Measurements from ENCODE around the gene B4GALT2. TPM values are rescaled to one million over a fixed set of nuclear protein-coding genes. Genes with fewer than 3 reads are reported as not detected.

Gene B4GALT2, protein sequence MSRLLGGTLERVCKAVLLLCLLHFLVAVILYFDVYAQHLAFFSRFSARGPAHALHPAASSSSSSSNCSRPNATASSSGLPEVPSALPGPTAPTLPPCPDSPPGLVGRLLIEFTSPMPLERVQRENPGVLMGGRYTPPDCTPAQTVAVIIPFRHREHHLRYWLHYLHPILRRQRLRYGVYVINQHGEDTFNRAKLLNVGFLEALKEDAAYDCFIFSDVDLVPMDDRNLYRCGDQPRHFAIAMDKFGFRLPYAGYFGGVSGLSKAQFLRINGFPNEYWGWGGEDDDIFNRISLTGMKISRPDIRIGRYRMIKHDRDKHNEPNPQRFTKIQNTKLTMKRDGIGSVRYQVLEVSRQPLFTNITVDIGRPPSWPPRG
- 10 to 100 TPM; 18.5 to 34.4 TPM for total RNA-seq

DNA sequence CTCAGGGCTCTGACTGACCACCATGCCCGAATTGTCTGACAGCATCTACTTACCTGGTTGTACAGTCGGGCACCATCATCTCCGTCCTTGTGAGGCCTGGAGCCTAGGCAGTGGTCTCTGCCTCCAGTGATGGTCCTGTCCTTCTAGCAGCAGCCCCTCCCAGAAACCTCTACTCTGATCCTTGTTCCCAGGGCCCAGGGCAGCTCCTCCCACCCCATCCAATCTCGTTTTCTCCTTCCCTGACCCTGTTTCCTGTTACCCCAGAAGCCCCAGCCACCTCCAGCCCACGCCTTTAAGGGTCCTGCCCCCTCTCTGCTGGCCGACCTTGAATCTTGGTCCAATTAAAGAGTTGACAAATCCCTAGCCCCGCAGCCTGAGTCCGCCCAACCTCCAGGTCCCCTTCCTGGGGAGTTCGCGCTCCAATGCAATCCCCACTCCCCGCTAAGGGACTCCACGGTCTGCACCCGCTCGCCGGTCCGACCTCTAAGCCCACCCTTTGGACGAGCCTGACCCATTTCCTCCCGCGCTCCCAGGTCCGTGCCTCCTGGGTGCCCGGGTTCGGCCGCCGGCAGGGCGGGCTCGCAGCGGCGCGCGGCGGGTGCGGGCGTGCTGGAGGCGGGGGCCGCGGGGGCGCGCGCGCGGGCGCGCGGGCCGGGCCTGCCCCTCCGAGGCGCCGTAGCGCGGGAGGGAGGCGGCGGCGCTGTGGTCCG is at the start of gene B4GALT2:
TSS of gene B4GALT2 (plus strand) at position 660 of the 710 bp plus-strand sequence. CDS start 1,951 bp downstream, outside the sequence.
- H3K4me3 Mint-ChIP-seq = peak within 1 kb of the TSS; percentile 97
- H3K27me3 Mint-ChIP-seq = no peaks in the 10 kb centered on the region
- peak within 1 kb of the TSS; percentile 71 for H3K27ac Mint-ChIP-seq
- H3K9me3 Mint-ChIP-seq = no peaks in the 10 kb centered on the region
- H3K4me1 Mint-ChIP-seq = peaks cover 42% of the 10 kb centered on the region
- peaks cover 56% of the 10 kb centered on the region for H3K36me3 Mint-ChIP-seq (ENCODE audit: low read depth)
- peak; percentile 30 for ATAC-seq (replicated peaks)

DNA sequence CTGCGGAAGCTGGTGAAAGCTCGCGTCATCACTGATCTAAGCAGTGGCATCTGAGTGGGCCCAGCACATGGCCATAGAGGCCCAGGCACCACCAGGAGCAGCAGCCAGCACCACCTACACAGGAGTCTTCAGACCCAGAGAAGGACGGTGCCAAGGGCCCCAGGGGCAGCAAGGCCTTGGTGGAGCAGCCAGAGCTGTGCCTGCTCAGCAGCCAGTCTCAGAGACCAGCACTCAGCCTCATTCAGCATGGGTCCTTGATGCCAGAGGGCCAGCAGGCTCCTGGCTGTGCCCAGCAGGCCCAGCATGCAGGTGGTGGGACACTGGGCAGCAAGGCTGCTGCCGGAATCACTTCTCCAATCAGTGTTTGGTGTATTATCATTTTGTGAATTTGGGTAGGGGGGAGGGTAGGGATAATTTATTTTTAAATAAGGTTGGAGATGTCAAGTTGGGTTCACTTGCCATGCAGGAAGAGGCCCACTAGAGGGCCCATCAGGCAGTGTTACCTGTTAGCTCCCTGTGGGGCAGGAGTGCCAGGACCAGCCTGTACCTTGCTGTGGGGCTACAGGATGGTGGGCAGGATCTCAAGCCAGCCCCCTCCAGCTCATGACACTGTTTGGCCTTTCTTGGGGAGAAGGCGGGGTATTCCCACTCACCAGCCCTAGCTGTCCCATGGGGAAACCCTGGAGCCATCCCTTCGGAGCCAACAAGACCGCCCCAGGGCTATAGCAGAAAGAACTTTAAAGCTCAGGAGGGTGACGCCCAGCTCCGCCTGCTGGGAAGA is 48.7 kb upstream of the B4GALT2 start:
- Mint-ChIP-seq H3K36me3 (ENCODE audit: low read depth) (no peaks in the 10 kb centered on the region), H3K9me3 (no peaks in the 10 kb centered on the region), H3K4me3 (no peak overlapping the region), H3K27me3 (peaks cover 11% of the 10 kb centered on the region), H3K27ac (no peak overlapping the region), H3K4me1 (peaks cover 3% of the 10 kb centered on the region)
- no peak for ATAC-seq (replicated peaks)

DNA sequence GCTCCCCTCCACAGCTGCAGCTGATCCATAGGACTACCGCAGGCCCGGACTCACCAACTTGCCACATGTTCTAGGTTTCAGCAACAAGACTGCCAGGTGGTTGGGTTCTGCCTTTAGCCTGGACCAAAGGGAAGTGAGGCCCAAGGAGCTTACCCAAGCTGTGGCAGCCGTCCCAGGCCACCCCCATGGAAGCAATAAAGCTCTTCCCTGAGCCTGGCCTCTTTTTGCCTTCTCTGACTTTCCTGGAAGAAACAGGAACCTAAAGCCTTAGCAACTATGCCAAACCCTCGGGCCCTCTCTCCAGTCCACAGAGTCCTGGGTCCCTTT is 48.1 kb upstream of the B4GALT2 start:
- Mint-ChIP-seq H3K27me3 (peaks cover 14% of the 10 kb centered on the region), H3K4me1 (peaks cover 3% of the 10 kb centered on the region), H3K4me3 (no peak overlapping the region), H3K9me3 (no peaks in the 10 kb centered on the region), H3K27ac (no peak overlapping the region), H3K36me3 (ENCODE audit: low read depth) (no peaks in the 10 kb centered on the region)
- ATAC-seq (replicated peaks) = no peak

DNA sequence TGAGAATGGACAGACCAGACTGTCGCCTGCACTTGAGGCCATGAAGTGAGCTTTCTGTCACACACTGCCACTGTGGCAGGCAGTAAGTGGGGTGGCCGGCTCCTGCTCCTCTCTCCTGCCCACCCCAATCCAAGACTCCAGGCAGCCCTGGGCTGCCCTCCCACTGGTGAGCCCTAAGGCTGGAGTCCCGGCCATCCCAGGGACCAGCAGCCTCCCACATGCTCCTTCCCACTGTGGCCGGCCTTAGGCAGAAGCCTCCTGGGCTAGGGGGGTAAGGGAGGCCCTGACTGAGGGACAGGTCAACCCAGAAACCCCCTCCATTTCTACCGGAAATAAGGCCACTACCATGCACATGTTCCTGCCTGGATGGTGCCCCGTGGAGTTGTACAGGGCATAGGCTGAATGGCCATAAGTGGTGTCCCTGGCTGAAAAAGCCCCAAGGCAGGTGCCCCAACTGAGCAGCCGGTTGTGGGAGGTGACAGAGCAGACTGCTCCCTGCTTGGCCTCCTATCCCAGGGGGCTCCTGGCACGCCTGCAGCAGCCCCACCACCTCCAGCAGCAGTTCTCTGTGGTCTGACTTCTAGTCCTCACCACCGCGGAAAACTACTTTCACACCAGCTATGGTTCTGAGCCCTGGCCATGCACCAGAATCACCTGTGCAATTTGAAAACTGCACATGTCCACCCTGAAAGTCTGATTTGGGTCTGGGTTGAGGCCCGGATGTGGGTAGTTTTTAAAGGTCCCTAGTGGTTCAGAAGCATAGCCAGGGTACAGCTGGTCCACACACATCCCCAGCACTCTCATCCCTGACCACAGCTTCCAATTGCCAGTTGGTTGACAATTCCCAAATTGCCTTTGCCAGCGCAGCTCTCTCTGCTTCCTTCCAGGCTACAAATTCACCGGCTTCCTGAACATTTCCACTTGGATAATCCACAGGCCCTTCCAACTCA is 47.0 kb upstream of the B4GALT2 start:
- no peak for ATAC-seq (replicated peaks)
- Mint-ChIP-seq H3K9me3 (no peaks in the 10 kb centered on the region), H3K4me3 (no peak overlapping the region), H3K36me3 (ENCODE audit: low read depth) (no peaks in the 10 kb centered on the region), H3K27me3 (peaks cover 14% of the 10 kb centered on the region), H3K4me1 (peaks cover 3% of the 10 kb centered on the region), H3K27ac (no peak overlapping the region)

DNA sequence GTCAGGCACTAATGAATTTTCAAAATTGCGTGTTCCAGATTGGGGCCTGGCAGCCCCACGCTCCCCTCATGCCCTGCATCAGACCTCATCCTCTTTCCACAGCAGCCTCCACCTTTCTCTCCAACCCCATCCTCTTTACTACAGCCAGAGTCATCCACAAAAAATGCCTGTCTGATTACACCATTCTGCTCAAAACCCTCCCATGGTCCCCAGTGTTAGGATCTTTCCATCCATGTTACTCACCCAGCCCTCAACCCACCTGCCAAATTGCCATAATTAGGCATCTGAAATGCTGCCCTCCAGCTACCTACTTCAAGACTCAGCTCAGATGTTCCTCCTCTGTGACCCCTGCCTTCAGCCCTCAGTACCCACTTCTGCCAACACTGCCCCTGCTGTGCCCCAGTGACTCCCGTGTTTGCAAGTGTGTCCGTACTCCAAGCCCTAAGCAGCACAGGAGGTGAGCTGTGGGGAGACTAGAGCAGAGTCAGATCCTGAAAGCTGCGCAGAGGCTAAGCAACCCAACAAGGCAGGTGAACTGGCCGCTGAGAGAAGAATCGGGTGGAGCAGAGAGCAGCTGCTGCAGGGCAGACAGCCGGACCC is 46.1 kb upstream of the B4GALT2 start:
- Mint-ChIP-seq H3K36me3 (ENCODE audit: low read depth) (peaks cover 5% of the 10 kb centered on the region), H3K27me3 (peaks cover 14% of the 10 kb centered on the region), H3K4me3 (peak overlapping the region; percentile 8), H3K4me1 (peaks cover 3% of the 10 kb centered on the region), H3K27ac (no peak overlapping the region), H3K9me3 (no peaks in the 10 kb centered on the region)
- no peak for ATAC-seq (replicated peaks)

DNA sequence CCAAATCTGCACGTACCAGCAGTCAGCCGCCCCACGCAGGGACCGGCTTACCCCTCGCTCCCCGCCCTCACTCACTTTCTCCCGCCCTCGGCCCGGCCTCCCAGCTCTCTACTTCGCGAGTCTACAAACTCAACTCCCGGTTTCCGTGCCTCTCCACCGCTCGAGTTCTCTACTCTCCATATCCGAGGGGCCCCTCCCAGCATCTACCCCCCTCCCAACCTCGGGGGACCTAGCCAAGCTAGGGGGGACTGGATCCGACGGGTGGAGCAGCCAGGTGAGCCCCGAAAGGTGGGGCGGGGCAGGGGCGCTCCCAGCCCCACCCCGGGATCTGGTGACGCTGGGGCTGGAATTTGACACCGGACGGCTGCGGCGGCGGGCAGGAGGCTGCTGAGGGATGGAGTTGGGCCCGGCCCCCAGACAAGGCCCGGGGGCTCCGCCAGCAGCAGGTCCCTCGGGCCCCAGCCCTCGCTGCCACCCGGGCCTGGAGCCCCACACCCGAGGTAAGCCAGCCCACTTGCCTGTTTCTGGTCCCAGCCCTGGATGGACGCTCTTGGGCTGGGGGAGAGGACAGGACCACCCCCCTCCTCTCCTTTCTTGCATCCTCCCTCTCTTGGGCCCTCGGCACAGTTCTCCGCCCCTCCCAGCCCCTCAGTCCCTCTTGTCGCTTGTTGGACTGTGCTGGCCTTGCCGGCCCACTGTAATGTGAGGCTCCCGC is 45.5 kb upstream of the B4GALT2 start, which contains the start of gene ARTN:
TSS of gene ARTN (plus strand) at position 416 of the 715 bp plus-strand sequence. CDS start 1,856 bp downstream, outside the sequence.
- Mint-ChIP-seq H3K4me3 (peak within 1 kb of the TSS; percentile 49), H3K27ac (no peak within 1 kb of the TSS), H3K27me3 (peaks cover 14% of the 10 kb centered on the region), H3K36me3 (ENCODE audit: low read depth) (peaks cover 11% of the 10 kb centered on the region), H3K4me1 (peaks cover 3% of the 10 kb centered on the region), H3K9me3 (no peaks in the 10 kb centered on the region)
- no peak for ATAC-seq (replicated peaks)

DNA sequence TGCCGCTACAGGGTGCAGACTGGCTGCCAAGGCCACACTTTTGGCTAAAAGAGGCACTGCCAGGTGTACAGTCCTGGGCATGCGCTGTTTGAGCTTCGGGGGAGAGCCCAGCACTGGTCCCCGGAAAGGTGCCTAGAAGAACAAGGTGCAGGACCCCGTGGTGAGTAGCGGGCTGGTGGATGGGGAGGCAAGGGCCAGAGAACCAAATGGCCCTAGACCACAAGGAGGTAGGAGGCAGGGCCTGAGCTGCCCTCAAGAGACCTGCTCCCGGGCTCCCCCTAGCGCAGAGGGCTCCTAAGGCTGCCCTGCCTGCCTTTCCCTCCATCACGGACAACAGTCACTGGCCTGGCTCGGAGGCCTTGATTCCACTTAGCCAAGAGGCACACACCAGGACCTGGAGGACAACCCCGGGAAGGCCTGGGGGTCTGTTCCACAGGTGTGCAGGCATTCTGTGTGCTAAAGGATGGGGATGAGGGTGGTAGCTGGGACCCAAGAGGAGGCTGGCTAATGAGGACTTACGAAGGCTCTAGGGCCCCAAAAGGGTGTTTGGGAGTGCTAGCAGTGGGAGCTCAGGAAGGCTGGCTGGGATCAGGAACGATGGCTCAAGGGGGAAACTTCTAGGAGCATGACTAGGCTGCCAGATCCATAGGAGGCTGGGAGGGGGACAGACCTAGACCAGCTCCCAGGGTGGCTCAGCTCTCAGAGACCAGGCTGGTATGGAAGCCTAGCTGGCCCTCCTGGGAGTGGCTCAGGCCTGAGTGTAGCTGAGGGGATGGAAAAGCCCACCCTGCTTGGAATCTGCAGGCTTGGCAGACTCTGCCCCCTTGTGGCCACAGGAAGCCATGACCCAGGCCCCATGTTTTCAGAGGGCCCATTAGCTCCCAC is 44.7 kb upstream of the B4GALT2 start:
- peaks cover 14% of the 10 kb centered on the region for H3K27me3 Mint-ChIP-seq
- H3K9me3 Mint-ChIP-seq = no peaks in the 10 kb centered on the region
- H3K4me1 Mint-ChIP-seq = peaks cover 3% of the 10 kb centered on the region
- peak; percentile 70 for ATAC-seq (replicated peaks)
- no peak overlapping the region for H3K27ac Mint-ChIP-seq
- H3K36me3 Mint-ChIP-seq (ENCODE audit: low read depth) = peaks cover 17% of the 10 kb centered on the region
- peak overlapping the region; percentile 49 for H3K4me3 Mint-ChIP-seq

DNA sequence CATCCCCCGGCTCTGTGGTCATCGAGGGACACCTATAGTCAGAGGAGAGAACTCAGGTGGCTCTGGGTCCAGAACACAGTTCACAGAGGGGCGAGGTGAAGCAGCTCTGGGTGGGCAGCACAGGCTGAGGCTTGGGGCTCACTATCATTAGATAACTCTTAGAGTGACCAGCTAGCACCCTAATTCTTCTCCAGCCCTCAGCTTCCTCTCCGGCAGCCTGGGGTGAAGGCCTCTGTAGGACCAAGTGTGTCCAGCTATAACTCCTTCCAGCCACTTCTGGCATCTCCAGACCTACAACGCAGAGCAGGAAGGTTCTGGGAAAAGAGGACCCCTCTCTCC is 44.1 kb upstream of the B4GALT2 start:
- no peak for ATAC-seq (replicated peaks)
- Mint-ChIP-seq H3K4me3 (peak overlapping the region; percentile 49), H3K27ac (no peak overlapping the region), H3K4me1 (peaks cover 9% of the 10 kb centered on the region), H3K9me3 (no peaks in the 10 kb centered on the region), H3K27me3 (peaks cover 14% of the 10 kb centered on the region), H3K36me3 (ENCODE audit: low read depth) (peaks cover 23% of the 10 kb centered on the region)

DNA sequence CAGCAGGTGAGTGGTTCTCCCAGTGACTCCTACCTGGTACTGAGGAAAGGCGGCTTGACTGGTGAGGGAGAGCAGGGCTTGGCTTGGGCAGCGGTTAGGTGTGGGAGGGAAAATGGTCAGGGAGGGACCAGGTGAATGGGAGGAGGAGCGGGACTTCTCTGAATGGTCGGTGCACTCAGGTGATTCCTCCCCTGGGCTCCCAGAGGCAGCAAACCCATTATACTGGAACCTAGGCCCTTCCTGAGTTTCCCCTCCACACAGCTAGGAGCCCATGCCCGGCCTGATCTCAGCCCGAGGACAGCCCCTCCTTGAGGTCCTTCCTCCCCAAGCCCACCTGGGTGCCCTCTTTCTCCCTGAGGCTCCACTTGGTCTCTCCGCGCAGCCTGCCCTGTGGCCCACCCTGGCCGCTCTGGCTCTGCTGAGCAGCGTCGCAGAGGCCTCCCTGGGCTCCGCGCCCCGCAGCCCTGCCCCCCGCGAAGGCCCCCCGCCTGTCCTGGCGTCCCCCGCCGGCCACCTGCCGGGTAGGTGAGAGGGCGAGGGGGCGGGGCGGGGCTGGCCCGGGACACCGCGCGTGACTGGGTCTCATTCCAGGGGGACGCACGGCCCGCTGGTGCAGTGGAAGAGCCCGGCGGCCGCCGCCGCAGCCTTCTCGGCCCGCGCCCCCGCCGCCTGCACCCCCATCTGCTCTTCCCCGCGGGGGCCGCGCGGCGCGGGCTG is 43.1 kb upstream of the B4GALT2 start:
- Mint-ChIP-seq H3K4me1 (peaks cover 9% of the 10 kb centered on the region), H3K27ac (no peak overlapping the region), H3K27me3 (peaks cover 14% of the 10 kb centered on the region), H3K9me3 (no peaks in the 10 kb centered on the region), H3K4me3 (no peak overlapping the region), H3K36me3 (ENCODE audit: low read depth) (peaks cover 26% of the 10 kb centered on the region)
- no peak for ATAC-seq (replicated peaks)

DNA sequence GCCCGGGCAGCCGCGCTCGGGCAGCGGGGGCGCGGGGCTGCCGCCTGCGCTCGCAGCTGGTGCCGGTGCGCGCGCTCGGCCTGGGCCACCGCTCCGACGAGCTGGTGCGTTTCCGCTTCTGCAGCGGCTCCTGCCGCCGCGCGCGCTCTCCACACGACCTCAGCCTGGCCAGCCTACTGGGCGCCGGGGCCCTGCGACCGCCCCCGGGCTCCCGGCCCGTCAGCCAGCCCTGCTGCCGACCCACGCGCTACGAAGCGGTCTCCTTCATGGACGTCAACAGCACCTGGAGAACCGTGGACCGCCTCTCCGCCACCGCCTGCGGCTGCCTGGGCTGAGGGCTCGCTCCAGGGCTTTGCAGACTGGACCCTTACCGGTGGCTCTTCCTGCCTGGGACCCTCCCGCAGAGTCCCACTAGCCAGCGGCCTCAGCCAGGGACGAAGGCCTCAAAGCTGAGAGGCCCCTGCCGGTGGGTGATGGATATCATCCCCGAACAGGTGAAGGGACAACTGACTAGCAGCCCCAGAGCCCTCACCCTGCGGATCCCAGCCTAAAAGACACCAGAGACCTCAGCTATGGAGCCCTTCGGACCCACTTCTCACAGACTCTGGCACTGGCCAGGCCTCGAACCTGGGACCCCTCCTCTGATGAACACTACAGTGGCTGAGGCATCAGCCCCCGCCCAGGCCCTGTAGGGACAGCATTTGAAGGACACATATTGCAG is 42.4 kb upstream of the B4GALT2 start:
- no peaks in the 10 kb centered on the region for H3K9me3 Mint-ChIP-seq
- peaks cover 14% of the 10 kb centered on the region for H3K27me3 Mint-ChIP-seq
- no peak for ATAC-seq (replicated peaks)

DNA sequence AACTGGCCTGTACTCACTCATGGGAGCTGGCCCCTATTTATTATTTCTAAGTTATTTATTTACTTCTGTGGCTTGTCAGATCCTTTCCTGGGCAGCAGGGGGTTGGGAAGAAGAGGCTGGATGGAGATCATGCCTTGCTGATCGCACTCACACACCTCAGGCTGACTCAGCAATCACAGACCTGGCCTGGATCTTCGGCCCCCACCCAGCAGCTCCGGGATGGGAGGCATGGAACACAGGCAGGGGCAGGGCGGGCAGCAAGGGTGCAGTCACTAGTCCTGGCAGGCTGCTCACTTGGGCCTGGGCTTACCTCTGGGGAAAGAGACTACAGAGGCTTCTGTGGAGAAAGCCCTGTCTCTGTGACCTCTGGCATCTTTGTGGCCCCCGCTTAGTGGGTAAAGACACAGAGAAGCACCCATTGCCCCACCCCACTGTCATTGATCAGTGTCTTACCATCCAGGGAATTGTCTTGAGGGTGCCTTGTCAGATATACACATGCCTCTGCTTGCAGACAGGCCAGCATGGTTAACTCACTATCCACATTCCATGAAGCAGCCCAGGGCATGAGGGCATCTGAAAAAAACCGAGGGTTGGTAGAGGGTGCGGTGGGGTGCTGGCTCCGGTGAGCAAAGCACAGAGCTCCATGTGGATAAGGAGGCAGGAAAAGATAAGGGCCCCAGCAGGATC is 41.7 kb upstream of the B4GALT2 start:
- Mint-ChIP-seq H3K4me1 (peaks cover 9% of the 10 kb centered on the region), H3K4me3 (no peak overlapping the region), H3K9me3 (no peaks in the 10 kb centered on the region), H3K36me3 (ENCODE audit: low read depth) (peaks cover 26% of the 10 kb centered on the region), H3K27ac (no peak overlapping the region), H3K27me3 (peaks cover 14% of the 10 kb centered on the region)
- ATAC-seq (replicated peaks) = no peak

More for the DNA sequence above, 42.4 kb upstream of the B4GALT2 start:
- H3K4me3 Mint-ChIP-seq = peak overlapping the region; percentile 29
- H3K36me3 Mint-ChIP-seq (ENCODE audit: low read depth) = peaks cover 26% of the 10 kb centered on the region
- H3K27ac Mint-ChIP-seq = no peak overlapping the region
- H3K4me1 Mint-ChIP-seq = peaks cover 9% of the 10 kb centered on the region

Data from activated T-helper 17 cell treated with anti-CD3 and anti-CD28 coated beads, Interleukin-2, amount 50 U/mL, for 72 hours (primary cell).